NCI-H1694 (cell line): Measurements from ENCODE around the gene TCF7L2.
"Not testable (repeated sequence)": the region's sequence is repeated elsewhere in the genome, so short reads cannot be mapped to it uniquely, and the experiment has no call there.

Experiments
- DNase-seq: peaks from one replicate; lab custom pipeline; 2025; lab: John Stamatoyannopoulos, UW

The TCF7L2 gene

DNA sequence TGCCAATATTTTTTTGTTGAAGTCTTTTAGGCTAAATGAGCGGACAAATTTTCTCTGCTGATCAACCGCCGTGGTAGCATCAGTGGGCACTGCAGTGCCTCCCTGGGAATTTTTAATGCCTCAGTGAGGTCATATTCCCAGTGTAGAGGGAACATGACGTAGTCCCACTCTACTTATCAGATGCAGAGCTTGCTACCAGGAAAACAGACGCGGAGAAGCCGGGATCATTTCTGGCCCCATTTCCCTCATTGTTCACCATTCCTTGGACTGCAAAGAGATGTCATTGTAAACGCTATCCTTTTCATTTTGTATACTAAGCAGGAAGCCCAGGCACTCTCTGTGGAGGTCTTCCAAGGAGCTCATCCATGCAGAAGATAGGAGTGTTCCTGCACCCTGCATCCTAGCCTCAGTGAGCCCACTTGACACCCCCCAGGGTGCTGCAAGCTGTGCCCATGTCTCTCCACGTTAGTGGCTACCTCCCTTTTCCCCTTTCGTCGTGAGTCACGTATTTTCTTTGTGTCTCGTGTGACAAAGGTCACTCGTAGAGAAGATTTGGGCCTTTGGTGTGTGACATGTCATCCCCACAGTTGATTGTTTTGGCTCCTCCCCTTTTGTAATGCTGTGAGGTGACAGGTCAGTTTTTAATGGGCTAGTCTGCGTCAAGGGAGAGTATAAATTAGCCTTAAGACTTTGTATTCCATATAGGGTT lies 145.5 kb downstream of the TCF7L2 start:
- no peak for DNase-seq

DNA sequence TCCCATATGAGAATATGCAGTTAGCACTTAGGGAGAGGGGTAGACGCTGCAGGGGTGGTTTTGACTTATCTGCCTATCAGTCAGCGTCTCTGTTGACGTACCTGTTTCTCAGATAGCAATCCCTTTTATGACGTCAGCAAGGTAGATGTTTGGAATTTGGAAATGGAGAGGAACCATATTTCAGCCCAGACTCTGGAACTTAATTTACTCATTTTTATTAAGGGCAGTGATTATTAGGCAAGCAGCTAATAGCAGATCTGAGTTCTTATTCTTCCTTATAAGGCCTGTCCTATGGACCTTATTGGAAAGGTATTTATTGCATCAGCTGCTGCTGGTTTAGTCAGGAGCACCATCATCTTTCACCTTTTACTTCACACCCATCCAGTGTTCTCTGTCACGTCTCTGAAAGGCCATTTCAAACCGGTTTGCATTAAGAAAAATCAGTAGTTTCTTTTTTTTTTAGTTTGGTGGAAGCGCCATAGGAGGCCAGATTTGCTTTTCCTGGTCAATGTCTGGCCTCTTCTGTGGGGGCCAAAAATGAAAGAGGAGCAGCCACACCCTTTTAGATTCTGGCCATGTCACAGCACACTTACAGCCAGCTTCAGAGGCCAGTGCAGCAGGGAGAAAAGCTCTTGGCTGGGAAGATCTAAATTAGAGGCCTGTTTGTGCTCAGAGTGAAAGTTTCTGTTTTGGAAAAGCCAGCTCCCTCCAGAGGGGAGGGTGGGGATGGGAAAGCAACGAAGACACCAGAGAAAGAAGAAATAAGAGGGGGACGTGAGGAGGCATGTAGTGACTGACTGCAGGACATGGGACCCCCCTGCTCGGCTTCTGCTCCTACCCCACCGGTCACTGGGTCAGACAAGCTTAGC lies 146.3 kb downstream of the TCF7L2 start:
- no peak for DNase-seq

DNA sequence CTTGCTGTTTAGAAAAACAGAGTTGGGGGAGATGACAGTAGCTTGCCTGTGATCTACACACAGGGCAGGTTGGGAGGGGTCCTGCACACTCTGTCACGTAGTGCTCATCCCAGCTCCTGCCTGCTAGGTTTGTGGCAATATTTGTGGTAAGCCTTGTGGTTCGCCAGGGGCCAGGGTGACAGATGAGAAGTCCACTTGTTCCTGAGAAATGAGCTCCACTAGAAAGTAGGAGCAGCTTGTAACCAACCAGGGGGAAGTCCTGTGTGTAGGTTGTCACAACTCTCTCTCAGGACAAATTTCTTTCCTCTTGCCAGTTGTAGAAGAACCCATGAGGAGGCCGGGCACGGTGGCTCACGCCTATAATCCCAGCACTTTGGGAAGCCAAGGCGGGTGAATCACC lies 147.0 kb downstream of the TCF7L2 start:
- DNase-seq = no peak

DNA sequence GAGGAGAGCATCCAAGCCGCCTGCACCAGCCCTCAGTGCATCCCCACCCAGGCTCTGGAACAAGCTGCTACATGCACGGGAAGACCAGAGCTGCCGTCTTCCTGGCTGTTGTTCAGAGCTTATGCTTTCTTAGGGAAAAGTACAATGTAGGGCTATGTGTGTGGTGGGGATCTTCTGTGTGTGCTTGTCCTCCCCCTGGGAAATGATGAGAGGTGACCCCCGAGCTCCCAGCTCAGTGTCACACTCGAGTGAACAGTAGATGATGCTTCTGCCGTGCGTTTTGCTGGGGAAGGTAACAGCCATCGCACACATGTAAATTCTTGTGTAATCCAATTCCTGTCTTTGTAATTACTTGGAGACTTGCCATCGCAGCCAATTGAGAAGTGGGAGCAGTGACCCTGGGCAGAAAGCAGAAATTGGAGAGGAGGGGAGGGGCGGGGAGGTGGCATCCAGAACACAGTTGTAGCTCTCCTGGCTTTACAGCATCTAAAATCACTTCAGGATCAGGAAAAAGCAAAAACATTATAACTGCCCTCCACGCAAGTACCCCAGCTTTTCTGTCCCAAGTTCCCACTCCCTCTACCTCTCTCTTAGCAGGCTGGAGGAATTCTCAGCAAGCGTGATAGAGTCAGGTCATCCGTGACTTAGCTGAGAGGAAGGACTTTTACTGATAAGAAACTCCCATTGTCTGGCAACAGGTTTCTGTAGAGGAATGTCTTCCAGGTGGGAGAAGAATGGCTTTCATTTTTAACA lies 149.6 kb downstream of the TCF7L2 start:
- no peak for DNase-seq

DNA sequence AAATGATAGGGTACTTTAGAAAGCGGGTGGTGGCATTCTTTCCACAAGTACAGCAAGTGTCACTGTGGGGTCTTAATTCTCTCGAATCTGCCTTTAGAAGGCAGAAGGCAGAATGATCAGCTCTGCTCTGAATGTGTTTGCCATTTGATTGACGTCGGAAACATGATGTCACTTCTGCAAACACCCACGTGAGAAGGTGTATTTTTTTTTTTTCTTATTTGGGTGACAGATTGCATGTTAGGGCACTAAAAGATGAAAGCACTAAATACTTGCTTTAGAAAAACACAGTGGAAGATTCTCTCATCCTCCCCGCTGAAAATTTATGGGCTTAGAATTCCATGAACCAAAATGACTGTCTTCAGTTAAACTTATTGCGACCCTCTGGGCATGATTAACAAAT lies 150.2 kb downstream of the TCF7L2 start:
- no peak for DNase-seq

DNA sequence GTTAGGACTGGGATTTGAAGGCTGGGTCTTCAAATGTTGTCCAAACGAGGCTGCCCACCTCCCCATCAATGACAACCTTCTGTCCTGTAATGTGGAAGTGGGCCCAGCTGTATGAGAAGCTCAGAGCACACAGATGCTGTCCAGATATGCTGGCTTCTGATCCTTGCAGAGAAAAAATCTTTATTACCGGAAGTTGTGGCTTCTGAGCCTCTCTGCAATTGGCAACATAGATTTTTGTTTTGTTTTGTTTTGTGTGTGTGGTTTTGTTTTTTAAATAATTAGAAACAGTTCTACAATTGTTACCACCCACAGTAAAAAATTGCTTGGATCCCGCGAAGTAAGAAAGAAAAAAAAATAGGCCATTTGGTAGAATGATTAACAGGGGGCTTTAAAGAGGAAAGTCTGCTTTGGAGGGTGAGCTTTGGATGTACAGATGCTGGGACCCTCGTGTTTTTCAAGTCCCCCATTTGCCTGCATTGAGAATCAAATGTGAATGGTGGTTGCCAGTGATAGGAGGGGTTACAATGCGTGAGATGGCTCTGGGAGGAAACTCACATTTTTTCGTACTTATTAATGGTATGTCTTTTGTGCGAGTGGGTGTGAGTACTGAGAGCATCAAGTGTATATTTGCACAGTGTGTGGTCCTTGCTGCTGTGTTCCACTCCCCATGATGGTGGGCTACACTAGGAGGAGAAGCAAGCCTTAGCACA lies 153.2 kb downstream of the TCF7L2 start:
- no peak for DNase-seq

DNA sequence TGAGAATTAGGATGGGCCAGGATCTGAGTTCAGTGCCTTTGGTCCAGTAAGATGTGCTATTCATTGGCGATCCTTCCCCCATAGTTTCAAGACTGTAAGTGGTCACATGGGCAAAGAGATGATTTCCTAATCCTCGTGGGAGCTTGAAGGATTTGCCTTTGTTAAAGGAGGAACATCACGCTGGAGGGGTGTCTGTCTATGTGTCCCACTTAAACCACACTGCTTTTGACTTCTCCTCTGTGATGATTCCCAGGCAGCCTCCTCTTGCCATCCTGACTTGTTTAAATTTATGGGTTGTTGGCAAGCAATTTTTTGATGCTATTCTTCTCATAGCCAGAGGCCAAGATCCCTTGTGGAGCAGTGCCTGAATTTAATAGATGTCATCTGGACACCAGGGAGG lies 154.0 kb downstream of the TCF7L2 start:
- no peak for DNase-seq

DNA sequence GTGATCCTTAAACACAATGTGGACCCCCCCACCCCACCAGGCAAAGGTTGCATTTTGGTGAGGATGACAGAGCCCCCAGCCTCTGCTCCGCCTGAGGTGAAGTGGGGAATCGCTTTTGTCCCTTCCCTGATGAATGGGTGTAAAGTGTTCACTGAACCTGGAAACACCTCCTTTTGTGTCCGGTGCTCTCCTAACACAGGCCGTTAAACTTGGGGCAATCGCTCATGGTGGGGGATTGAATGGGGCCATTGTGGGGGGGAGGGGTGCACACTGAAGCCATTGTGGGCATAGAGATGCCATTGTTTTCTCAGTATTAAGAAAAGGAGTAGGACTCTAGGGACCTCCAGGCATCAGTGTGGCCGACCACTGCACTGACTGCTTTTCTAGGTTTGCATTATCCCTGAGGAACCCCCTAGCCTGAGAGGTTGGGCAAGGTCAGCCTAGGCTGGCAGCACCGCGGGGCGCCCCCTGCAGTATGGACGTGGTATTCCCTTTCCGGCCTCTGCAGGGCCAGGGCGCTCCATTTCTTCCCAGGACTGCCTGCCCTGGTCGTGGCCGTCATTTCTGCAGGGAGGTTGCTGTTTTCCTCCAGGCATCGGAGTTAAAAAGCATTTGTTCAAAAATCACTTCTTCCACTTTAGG lies 158.3 kb downstream of the TCF7L2 start:
- DNase-seq = no peak

DNA sequence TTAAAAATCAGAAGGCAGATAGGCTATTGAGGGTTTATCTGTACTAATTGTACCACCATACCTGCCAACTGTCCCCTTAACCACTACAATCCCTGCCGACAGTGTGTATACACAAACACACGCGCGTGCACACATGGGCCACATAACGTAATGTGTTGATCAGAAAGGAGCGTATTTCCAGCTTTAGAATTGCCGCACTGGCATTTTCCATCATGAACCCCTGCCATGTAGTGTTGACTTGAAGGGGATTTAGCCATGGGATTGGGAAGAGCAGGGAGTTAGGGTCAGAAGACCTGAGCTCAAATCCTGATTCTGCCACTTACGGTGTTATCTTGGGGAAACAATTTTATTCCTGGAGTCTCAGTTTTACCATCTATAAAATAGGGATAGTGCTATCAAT lies 158.9 kb downstream of the TCF7L2 start:
- no peak for DNase-seq

DNA sequence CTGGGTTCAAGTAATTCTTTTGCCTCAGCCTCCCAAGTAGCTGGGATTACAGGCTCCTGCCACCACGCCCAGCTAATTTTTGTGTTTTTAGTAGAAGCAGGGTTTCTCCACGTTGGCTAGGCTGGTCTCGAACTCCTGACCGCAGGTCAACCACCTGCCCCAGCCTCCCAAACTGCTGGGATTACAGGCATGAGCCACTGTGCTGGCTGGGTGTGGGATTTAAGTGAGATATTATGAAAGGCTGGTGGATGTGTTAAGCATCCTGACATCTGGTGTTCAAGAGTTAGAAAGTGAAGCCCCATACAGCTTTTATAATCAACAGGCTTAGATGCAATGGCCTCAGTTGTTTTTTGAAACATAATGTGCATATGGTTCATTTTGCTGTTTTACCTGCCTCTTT lies 159.4 kb downstream of the TCF7L2 start:
- not testable (repeated sequence) for DNase-seq

DNA sequence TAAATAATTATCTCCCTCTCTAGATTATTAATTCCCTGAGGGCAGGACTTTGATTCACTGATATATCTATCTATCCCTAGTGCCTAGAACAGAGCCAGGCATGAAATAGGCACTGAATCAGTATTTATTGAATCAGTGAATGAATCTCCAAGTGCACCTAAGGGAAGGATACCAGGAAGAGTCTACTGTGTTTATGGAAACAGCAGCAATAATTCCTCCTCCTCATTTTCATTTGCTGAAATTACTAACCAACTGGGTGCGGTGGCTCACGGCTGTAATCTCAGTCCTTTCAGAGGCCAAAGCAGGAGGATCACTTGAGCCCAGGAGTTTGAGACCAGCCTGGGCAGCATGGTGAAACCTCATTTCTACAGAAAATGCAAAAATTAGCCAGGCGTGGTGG lies 161.2 kb downstream of the TCF7L2 start:
- DNase-seq = no peak

DNA sequence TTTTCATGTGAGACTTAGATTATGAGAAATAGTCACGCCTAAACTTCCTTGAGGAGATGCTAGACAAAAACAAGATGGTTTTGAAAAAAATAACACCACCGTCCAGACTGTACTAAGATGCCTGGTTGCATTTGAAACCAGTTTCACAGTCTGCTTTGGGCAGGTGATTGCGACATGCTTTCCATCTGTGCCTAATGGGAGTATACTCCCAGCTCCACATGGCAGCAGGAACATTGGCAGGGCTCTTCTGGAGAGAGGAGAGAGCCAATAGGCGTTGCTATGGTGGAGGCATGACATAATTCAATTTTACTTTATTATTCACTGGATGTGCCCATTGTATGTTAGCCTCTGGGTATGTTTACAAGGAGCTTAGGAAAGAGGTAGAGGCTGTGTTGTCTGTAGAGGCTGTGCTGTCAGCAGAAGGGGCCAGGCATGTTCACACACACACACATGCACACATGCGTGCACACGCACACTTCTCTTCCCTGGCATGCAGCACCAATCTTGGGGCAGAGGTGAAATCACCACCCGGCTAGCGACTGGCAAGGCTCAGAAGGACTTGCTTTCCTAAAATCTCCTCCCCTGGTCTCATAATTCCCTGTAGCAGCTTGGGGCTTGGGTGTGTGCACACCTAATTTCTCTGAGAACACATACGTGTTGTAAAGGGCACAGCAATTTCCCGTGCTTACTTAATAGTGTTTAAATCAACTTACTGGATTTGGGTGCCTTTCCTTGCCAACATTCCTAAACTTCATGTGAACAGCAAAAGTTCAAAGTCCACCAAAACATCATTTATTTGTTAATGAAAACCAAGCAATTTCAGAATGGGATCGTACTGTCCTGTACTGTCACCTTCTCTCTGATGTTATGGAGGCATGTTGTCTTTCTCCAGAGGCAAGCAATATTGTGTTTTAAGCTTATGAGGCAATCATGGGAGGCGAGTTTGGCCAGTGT lies 162.1 kb downstream of the TCF7L2 start:
- peak; percentile 52 for DNase-seq

DNA sequence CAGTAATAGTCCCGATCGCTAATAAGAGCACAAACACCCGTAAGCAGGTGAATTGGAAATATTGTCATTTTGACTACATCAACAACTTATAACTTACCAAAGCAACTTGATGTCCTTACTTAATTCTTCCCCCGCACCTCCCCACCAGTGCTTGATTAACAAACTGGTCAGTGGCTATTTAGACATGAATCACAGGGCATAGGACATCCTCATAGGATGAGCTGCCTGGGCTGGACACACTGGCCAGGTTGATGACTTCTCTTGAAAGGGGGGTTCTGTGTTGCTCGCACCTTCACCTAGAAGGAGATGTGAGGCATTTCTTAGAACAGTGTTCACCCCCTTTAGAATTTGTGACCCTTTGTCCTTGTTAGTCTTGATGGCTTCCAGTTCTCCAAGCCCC lies 163.2 kb downstream of the TCF7L2 start:
- no peak for DNase-seq

DNA sequence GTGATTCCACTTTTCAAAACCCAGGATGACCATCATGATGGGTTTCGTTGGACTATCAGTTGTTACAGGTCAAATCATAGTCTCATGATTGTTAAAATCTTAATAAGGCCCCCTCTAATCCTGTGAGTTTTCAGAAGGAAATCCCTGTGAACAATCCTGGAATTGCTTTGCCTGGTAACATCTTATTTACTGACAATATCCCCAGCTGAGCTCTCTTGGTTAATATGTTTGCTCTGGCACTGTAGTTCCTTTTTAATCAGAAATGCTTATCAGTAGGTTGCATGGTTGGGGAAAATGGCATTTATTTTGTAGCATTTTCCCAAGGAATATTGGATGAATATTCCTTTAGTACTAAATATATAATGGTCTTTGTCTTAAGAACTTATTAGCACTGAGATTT lies 163.9 kb downstream of the TCF7L2 start:
- no peak for DNase-seq

DNA sequence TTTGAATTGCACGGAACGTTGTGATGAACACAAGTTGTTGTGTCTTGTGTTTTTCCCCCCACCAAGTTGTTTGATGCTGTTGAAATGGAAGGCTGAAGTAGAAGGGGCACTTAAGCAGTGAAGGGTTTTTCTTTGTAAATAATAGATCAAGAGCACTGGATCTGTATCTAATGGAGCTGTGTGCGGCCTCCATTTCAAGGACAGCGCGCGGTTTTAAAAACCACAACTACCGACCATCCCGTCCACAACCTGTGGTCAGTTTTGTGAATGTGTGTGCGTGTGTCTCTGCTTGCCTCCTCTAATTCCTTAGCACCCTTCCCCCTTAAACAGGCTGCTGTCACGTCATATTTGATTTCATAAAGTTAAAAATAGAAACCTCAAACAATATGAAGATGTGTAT lies 165.5 kb downstream of the TCF7L2 start:
- DNase-seq = no peak

DNA sequence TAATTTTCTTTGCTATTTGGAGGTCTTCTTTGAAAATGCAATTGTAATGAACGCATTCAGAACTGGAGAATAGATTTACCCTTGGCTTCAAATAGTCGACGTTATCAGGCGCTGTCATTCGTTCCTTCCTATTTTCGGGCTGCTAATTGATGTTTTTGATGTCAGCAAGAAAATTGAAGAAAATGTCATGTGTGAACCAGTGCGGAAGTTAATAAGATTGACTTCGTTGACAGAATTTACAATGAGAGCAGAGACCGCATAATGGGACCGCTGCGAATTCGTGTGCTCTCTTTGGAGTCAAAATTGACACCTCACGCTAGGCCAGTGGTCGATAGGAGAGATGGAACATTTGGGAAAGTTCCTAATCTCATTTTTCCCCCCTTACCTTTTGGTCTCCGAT lies 168.8 kb downstream of the TCF7L2 start:
- no peak for DNase-seq

DNA sequence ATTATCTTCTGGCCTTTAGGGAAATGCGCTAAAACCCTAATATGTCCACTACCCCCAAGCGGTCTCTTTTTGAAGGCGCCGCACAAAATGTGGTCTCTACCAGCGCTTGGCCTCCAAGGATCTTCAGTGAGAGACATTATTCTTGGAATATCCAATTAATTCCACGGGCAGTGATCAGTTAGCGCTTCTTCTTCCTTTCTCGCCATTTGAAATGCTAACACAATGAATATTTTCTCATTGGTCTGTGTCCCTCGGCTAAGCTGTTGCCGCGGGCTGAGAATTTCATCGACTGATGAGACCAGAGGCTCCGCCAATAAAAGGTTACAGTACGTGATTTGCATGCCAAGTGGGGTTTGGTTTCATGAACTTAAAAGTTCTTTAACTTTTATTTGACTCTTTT lies 169.8 kb downstream of the TCF7L2 start:
- DNase-seq = no peak

DNA sequence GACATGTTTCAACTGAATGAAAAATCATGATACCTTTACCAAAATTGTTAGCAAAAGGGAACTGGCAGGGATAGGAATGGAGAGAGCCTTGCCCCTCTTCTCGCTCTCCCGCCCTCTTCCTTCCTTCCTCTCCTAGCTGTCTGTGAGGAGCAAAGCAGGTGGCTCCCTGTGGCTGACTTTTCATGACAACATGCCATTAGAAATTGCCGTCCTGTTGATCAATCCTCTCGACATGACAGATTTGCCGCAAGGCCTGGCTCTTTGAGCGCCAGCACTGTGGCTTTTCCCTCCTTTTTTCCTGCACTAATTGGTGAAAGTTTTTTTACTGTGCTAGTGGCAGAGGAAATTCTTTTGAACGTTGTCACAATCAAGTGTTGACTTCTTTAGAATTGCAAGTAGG lies 171.1 kb downstream of the TCF7L2 start:
- no peak for DNase-seq

DNA sequence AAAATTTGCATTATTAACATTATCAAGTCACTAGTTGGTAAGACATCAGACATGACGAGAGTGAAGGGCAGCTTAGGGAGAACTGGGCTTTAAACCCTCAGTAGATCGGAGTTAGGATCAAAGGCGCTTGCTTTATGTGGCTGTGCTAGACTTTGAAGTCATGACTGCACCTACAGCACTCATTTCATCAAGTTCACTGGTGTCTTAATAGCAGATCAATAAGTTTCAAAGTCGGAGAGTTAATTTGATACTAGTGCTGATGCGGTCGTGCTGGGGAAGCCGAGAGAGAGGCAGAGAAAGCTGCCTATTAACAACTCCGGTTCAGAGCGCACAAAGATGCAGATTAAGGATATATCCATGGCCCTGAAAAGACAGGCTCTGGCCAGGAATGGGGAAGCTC lies 172.9 kb downstream of the TCF7L2 start:
- no peak for DNase-seq

DNA sequence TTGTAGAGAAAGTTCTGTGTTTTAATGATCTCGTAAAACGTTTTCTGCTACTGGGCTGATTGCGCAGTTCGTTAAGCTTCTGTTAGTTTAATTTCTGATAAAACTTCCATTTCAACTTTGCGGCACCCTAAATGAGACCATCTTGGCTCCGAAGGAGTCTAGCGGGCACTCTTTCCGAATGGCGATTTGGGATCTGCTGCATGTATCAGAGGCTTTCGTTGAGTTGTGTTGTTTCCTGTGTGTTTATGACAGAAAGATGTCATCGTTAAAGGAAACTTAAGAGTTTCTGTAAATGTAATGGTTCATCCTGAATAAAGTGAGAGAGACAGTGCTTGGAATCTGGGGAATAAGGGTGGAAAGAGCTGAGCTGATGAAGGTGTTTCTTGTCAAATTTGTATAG lies 174.7 kb downstream of the TCF7L2 start:
- no peak for DNase-seq

DNA sequence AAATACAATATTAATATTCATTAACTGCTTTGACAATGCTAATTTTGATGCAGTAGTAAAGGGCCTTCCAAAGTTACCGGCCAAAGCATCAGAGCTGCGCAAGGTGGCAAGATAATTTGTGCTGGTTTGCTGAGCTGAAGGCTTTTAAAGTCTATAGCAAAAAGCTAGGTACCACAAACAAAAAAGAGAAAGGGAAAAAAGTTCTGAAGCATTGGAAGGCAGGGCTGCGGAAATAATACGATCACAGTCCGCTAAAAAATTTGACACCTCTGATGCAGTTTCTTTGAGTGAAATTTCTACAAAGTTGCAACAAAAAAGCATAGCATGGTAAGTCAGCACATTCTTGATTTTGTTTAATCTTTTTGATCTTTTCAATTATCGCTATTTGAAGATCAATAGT lies 175.6 kb downstream of the TCF7L2 start:
- no peak for DNase-seq
